ENCODE data around the gene LSM7.

The LSM7 gene

DNA sequence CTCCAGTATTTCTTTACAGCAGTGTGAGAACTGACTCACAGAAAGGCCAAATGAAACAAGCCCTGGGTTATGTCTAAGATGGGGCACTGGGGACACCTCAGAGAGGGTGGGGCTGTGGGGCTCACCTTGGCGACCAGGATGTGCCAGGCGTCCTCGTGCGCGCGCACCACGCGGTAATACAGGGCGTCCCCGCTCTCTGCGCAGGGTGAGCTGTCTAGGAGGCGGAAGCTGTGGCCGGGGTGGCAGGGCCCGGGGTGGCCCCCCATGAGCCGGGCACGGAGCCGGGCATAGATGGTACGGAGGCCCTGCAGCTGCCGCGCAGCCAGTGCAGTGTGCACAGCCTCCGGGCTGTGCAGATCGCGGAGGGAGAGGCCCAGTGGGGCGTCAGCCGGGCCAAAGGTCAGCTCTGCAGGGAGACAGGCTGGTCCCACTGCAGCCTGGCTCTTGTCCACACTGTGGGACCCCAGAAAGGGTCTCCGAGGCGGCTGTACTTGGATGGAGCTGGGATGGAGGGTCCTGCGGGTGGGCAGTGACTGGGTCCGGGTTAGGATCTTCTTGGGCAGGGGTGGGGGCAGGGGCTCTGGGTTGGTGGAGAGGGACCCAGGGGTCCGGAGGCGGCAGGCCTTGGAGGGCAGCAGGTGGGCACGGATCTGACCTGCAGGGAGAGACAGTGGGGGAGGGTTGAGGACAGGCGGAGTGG is 49.8 kb downstream of the LSM7 start:
- no peak for DNase-seq (ENCODE audit: low read depth in 3 of 3)

DNA sequence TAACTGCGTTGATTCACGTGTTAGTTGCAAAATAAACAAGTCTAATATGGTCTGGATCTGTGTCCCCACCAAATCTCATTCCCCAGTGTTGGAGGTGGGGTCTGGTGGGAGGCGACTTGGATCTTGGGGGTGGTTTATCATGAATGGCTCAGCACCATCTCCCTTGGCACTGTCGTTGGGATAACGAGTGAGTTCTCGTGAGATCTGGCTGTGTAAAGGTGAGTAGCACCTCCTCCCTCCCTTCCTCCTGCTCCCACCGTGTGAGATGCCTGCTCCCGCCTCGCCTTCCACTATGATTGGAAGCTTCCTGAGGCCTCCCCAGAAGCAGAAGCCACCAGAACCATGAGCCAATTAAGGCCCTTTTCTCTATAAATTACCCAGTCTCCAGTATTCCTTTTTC is 51.2 kb downstream of the LSM7 start:
- no peak for DNase-seq (ENCODE audit: low read depth in 3 of 3)

DNA sequence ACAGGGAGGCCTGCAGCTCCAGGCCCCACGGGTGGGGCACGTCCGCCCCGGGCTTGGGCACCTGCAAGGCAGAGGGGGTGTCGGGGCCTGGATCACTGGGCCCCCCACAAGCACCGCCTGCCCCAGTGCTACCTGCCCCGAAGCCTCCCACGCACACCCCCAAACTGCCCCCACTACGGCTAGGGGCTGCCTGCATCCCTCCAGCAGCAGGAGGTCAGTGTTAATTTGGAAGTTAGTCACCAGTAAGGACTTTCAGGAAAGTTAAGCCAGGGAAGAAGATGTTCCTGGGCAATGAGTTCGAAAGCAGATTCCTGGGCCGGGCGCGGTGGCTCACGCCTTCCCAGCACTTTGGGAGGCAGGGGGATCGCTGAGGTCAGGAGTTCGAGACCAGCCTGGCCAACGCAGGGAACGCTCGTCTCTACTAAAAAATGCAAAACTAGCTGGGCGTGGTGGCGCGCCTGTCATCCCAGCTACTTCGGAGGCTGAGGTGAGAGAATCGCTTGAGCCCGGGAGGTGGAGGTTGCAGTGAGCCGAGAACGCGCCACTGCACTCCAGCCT is 51.9 kb downstream of the LSM7 start:
- no peak for DNase-seq (ENCODE audit: low read depth in 3 of 3)

DNA sequence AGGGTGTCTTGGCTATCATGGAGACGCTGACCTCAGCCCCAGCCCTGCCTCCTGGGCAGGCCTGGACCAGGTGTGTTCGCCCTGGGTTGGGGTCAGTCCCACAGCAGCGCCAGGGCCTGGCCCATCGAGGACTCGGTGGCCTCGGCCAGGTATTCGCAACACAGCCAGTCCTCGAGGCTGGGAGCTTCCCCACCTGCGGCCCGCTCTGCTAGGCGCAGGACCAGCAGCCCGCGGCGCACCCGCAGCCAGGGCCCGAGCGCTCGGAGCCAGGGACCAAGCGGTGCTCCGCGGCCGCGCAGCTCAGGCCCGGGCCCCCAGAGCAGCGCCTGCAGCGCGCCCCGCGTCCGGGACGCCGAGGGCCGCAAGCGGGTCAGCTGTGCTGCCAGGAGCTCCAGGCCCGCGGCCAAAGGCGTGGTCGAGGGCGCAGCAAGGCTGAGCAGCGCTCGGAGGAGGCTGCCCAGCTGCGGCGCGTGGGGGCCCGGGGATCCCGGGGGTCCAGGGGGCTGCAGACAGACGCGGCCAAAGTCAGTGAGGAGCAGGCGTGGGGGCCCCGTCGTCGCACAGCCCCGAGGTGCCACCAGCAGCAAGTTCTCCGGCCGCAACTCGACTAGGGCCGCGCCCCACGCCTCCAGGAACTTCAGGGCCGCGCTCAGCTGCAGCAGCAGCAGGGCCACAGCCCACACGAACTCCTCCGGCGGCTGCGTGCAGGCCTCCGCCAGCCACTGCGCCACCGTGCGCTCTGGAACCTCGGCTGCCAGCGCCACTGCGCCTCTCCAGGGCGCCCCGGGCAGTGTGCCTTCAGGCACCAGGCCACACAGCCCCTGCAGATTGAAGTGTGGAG is 52.6 kb downstream of the LSM7 start:
- no peak for DNase-seq (ENCODE audit: low read depth in 3 of 3)

DNA sequence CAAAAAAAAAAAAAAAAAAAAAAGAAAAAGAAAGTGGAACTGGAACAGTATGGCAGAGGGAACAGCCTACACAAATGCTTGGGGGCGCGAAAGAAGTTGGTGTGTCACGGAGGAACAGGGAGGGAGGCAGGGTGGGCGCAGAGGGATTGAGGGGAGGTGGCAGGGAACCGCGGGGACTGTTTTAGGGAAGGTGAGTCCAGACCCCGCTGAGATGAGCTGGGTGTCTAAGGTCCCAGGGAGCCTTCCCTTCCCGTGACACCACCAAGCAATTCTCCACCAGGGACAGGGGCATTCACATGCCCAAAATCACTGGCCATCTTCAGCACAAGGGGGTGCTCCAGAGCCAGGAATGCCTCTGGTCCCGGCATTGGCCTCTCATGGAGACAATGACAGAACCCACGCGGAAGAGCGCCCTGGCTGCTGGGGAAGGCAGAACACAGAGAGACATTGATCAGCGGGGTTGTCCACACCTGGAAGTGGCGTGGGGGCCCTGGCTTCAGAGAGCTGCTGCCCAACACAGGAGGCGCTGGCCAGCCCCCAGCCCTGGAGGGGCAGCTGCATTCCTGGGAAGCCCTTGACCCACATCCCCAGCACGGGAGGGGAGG is 53.4 kb downstream of the LSM7 start:
- DNase-seq (ENCODE audit: low read depth in 3 of 3), result no peak

DNA sequence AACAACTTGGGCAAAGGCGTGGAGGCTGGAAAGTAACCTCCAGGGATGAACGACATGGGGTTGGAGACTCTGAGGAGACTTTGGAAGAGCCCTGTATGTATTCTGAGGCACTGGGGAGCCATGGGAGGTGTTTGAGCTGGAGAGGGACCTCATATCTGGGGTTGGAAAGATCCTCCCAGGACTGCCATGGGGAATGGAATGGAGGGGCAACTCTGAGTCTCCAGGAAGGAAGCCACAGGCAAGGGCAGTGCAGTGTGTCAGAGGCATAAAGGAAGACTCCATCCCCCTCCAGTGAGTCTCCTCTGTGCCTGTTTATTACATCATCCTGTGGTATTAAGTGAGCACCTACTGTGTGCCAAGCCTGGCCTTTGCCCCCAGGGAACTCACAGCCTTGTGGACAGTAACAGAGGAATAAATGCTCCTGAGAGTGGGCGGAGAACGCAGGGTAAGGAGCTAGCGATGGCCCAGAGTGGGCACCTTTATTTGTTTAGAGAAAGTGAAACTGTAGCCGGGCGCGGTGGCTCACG is 54.1 kb downstream of the LSM7 start:
- no peak for DNase-seq (ENCODE audit: low read depth in 3 of 3)

DNA sequence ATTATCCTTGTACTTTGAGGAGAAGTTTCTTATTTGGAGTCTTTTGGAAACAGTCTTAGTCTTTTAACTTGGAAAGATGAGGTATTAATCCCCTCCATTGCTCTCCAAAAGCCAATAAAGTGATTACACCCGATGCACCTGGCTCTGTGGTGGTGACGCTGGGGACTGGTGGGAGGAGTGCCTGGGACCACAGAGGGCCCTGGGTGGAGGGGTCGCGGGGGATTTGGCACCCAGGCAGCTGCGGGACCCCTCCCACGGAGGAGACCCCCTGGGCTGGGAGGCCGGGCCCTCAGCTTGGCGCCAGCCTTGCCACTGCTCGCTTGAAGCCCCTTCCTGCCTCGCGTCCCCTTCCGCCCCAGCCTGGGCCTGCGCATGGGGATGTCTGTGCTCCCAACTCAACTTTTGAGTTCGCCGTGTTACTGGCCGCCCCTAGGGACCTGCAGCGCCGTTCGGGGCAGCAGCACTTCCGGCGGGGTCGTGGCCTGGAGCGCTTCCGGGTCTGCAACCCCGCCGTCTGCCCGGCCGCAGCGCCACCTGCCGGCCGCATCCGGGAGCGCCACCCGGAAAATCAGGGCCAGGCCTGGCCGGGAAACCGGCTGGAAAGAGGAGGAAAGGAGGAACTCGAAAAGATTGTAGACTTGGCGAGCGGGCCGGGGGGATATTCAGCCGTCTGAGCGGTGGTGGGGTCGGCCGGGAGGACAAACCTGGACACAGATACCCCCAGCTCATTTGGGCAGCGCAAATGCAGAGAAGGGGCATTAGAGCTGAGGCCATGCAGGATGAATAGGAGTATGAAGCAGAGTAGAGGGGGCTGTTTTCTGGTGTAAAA is 54.8 kb downstream of the LSM7 start:
- DNase-seq (ENCODE audit: low read depth in 3 of 3), result peak in 2 of 3 experiments; percentile 52 to 62

Measured in stimulated activated CD4-positive, alpha-beta T cell treated with anti-CD3 and anti-CD28 coated beads, TNF-alpha, amount 100 ng/mL, for 4 hours (primary cell).